Measurements from ENCODE around the gene ZNF385A. TPM values are rescaled to one million over a fixed set of nuclear protein-coding genes. Genes with fewer than 3 reads are reported as not detected.

Gene ZNF385A
- total and polyA plus RNA-seq, 9 of the 15 experiments (the other 6 are each of a cell fraction or from before 2014, with no cell fraction given): 1.0 to 111 (median 7.7) TPM

DNA sequence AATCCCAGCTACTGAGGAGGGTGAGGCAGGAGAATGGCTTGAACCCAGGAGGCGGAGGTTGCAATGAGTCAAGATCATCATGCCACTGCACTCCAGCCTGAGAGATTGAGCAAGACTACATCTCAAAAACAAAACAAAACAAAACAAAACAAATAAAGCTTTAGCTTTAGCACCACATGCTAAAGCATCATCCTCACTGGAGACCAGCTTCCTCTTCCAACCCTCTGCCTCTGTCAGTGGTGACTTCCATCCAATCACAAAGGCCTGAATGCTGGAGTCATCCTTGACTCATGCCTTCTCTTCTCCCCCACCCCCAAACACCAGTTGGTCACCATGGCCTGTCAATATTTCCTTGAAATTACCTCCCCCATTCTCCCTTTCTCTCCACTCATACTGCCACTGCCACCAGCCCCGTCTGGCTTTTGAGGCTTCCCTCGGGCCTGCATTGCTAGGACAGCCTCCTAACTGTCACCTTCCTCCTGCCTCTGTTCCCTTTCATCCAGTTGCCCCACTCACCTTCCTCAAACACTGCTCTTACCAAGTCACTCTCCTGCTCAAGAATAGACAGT, 1.4 kb downstream of the ZNF385A start (continued):
- no peak for TF ChIP-seq CBX2 (IDR thresholded peaks at IDR 0.05; ENCODE audit: insufficient read depth, low read length, poor library complexity, severe bottlenecking)

DNA sequence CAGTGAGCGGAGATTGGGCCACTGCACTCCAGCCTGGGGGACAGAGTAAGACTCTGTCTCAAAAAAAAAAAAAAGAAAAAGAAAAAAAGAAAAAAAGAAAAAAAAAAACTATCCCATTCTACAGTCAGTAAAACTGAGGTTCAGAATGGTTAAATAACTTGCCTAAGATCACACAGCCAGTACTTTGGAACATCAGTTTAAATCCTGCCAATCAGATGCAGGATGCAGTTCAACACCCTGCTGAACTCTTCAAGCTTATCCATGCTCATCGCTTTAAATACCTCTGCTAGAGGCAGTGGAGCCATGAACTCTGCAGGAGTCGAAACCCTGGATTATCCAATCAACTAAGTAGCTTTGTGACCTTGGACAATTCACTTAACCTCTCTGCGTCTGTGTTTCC, 3.4 kb downstream of the ZNF385A start:
- ChIA-PET CTCF (ENCODE audit: low intra/inter-chr PET ratio) (interaction anchor here (3.2 to 3.8 kb wide), 2 partner anchors 12 to 160 kb away, joined by 36 to 50 read pairs; no protein-coding TSS in a partner anchor), POLR2A (interaction anchor here (1.1 kb wide), 3 partner anchors 12 to 64 kb away, joined by 3 to 4 read pairs (median 4); no protein-coding TSS in a partner anchor)
- no peak for DNase-seq (ENCODE audit: extremely low read depth in 1 of 4, low spot score in 3 of 4)
- Histone ChIP-seq H3K4me2 (ENCODE audit: insufficient read depth, low read length) (no peak overlapping the region), H3K4me3 (no peak overlapping the region), H3K79me2 (ENCODE audit: control insufficient read depth, insufficient read depth, low read length) (peaks cover 70% of the 10 kb centered on the region), H3K9me3 (replicated peaks; ENCODE audit: control insufficient read depth, insufficient read depth, low read depth, low read length) (no peaks in the 10 kb centered on the region), H3K9ac (ENCODE audit: insufficient read depth in 1 of 2, low read depth in 2 of 2, low read length in 2 of 2) (no peak overlapping the region), H2AFZ (ENCODE audit: low read depth, low read length) (no peak overlapping the region), H3K36me3 (ENCODE audit: control insufficient read depth, insufficient read depth, low read length) (peaks cover 79% of the 10 kb centered on the region), H3K9me1 (ENCODE audit: control insufficient read depth, insufficient read depth, low read length) (peaks cover 8% of the 10 kb centered on the region), H3K4me1 (replicated peaks in 1 of 2; ENCODE audit: control insufficient read depth in 2 of 2, insufficient read depth in 2 of 2, low read length in 2 of 2) (peaks cover 54 to 56% of the 10 kb centered on the region in 2 experiments), H3K27me3 (ENCODE audit: control insufficient read depth in 2 of 2, insufficient read depth in 2 of 2, low read length in 2 of 2) (no peaks in the 10 kb centered on the region), H3K27ac (ENCODE audit: extremely low read depth, low read depth, low read length) (no peak overlapping the region), H4K20me1 (replicated peaks; ENCODE audit: control insufficient read depth, insufficient read depth, low read length) (peaks cover 12% of the 10 kb centered on the region)
- 91% methylated on average over 4 of the region's 4 CpGs for WGBS (ENCODE audit: insufficient coverage, low coverage, missing lambda C conversion rate)
- ATAC-seq: no peak
- no peak for FAIRE-seq
- BruUV-seq (replicated peaks): no TSS peak
- intact Hi-C loops (cut with micrococcal nuclease): no loop called here
- in situ Hi-C loops (cut with MboI): no loop called here
- TF ChIP-seq KLF13 (tag; IDR thresholded peaks at IDR 0.05; ENCODE audit: borderline replicate concordance, low read depth) (no peak), ZNF57 (CRISPR knock-in tag; IDR thresholded peaks at IDR 0.05) (no peak), POLR2B (IDR thresholded peaks at IDR 0.05; ENCODE audit: low read depth, partially characterized antibody) (no peak), SP2 (IDR thresholded peaks at IDR 0.05; ENCODE audit: extremely low read depth, low read depth, low read length, poor library complexity, severe bottlenecking) (no peak), TCFL5 (CRISPR knock-in tag; conservative IDR thresholded peaks at IDR 0.05) (no peak), NBN (IDR thresholded peaks at IDR 0.05; ENCODE audit: low read depth) (no peak), SMARCE1 (IDR thresholded peaks at IDR 0.05) (no peak), RBM25 (IDR thresholded peaks at IDR 0.05; ENCODE audit: low read depth, low read length, severe bottlenecking) (peak; percentile 90), MYC (IDR thresholded peaks at IDR 0.05; ENCODE audit: low read depth, low read length) (no peak), MYC (CRISPR knock-in tag; IDR thresholded peaks at IDR 0.05; ENCODE audit: borderline replicate concordance, low read depth) (no peak), ZBED1 (IDR thresholded peaks at IDR 0.05) (no peak), KDM1A (IDR thresholded peaks at IDR 0.05) (peak; percentile 51 to 55; a peak in 2 of 4 replicates), ZNF384 (IDR thresholded peaks at IDR 0.05; ENCODE audit: low read depth, low read length) (peak; percentile 56), LEF1 (IDR thresholded peaks at IDR 0.05) (no peak), SMARCA5 (IDR thresholded peaks at IDR 0.05) (peak; percentile 80; the same call in 1 of the 2 replicates), BRD9 (IDR thresholded peaks at IDR 0.05; ENCODE audit: low read depth, partially characterized antibody) (peak; percentile 29), BCOR (IDR thresholded peaks at IDR 0.05) (peak; percentile 94)
- TF ChIP-seq, protein P1, sequence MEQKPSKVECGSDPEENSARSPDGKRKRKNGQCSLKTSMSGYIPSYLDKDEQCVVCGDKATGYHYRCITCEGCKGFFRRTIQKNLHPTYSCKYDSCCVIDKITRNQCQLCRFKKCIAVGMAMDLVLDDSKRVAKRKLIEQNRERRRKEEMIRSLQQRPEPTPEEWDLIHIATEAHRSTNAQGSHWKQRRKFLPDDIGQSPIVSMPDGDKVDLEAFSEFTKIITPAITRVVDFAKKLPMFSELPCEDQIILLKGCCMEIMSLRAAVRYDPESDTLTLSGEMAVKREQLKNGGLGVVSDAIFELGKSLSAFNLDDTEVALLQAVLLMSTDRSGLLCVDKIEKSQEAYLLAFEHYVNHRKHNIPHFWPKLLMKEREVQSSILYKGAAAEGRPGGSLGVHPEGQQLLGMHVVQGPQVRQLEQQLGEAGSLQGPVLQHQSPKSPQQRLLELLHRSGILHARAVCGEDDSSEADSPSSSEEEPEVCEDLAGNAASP (IDR thresholded peaks at IDR 0.05): no peak
- TF ChIP-seq, protein P2, sequence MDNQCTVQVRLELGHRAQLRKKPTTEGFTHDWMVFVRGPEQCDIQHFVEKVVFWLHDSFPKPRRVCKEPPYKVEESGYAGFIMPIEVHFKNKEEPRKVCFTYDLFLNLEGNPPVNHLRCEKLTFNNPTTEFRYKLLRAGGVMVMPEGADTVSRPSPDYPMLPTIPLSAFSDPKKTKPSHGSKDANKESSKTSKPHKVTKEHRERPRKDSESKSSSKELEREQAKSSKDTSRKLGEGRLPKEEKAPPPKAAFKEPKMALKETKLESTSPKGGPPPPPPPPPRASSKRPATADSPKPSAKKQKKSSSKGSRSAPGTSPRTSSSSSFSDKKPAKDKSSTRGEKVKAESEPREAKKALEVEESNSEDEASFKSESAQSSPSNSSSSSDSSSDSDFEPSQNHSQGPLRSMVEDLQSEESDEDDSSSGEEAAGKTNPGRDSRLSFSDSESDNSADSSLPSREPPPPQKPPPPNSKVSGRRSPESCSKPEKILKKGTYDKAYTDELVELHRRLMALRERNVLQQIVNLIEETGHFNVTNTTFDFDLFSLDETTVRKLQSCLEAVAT (IDR thresholded peaks at IDR 0.05): no peak
